Fibroblast of skin of scalp (primary cell): ENCODE results near the gene COL25A1.
"Not testable (repeated sequence)": the region's sequence is repeated elsewhere in the genome, so short reads cannot be mapped to it uniquely, and the experiment has no call there.

Experiments
- DNase-seq: peaks from one replicate; pipeline ENCODE4 v3.0.0-alpha.2; 2013

The COL25A1 gene

DNA sequence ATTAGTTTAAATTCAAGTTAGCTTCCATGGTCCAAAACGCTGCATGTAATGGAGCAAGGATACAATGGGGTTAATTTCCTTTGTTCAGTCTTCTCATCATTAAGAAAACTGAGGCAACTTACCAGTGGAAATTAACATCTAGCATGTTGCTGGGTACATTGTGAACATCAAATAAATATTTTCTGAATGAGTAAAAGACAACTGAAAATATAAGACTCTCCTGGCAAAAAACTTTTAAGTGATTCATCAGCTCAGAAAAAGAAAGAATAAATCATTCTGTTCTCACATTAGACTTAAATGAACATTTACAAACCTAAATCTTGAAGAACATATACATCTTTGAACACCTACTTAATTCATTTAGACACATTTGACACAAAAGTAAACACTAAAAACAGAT lies 401.2 kb downstream of the COL25A1 start:
- no peak for DNase-seq

DNA sequence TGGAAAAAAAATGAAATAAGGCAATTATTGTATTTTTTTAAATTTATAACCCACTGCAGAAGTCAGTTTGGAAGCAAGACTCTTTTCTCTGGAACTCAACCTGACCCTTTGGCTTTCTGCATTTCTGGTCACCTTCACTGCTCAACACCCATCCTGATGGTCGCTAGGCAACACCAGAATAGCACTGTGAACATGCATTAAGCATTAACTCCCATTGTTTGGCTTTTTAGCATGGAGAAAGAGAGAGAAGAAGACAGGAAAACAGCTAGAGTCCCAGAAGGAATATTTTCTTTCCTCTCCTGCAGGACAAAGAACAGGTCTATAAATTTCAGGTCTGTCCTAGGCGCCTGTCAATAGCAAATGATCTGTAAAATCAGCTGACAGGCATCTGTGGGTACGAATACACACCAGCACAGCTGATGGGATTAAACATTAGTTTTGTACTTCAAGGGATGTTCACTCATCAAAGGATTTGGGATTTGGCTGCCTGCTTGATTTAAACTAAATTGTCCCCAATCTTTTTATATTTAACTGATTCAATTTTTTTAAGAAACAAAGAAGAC lies 402.4 kb downstream of the COL25A1 start:
- no peak for DNase-seq

DNA sequence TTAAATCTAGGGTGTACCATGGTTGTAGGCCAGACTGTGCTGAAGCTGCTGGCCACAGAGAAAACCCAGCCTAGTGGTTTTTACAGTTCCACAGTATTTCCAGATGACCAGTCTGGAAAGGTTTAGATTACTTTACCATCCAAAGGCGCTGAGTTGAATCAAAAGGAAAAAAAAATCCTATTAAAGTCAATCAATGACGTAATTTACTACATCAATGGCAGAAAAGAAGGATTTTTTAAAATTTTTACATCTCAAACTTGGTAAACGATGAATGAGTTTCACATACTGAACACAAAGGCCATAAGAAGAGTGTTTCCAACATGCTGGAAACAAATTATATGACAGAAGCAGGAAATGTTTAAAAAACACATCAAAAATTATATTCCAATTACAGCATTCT lies 409.0 kb downstream of the COL25A1 start:
- no peak for DNase-seq

DNA sequence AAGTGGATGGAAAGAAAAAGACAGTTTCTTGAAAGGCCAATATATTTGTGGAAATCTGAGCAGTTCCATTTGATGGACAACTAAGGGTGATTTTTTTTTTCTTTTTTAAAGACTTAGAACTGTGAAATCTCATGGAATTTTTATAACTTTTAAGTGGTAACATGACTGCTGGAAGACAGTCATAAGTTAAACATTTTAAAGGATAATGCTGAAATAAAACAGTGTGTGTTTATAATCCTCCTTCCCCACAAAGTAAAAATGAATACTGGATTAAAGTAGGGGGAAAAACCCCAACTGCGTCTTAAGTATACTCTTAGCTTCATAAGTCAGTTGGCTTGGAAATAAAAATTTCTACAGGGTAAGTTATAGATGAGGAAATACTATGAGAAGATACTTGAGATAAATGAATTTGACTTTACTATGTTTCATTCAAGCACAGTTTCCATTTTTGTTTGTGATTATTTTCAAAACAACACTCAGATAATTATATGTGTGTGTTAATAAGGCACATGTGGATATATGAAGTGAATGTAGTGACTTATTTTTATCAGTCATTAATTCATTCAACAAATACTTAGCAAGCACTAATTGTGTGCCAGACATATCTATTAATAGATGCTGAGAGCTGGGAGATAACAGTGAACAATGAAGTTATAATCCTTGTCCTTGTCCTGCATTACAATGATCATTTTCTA lies 410.4 kb downstream of the COL25A1 start:
- peak; percentile 33 for DNase-seq

DNA sequence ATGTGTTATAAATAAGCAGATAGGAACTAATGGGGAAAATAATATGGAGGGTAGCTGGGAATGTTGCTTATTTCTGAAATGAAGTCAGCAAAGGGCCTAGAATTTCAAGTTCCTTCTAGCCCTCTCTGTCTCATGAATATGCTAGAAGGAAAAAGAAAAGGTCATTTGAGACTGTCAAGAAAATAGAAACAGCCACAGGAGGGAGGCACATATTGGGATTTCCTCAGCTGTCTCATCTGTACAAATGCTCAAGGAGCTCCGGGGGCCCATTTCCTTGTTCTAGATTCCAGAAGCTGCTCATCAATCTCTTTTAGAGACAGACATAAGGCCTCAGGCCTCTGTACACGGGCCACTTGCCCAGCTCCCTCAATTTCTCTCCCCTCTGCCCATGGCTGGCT lies 412.0 kb downstream of the COL25A1 start:
- DNase-seq, result peak; percentile 43

DNA sequence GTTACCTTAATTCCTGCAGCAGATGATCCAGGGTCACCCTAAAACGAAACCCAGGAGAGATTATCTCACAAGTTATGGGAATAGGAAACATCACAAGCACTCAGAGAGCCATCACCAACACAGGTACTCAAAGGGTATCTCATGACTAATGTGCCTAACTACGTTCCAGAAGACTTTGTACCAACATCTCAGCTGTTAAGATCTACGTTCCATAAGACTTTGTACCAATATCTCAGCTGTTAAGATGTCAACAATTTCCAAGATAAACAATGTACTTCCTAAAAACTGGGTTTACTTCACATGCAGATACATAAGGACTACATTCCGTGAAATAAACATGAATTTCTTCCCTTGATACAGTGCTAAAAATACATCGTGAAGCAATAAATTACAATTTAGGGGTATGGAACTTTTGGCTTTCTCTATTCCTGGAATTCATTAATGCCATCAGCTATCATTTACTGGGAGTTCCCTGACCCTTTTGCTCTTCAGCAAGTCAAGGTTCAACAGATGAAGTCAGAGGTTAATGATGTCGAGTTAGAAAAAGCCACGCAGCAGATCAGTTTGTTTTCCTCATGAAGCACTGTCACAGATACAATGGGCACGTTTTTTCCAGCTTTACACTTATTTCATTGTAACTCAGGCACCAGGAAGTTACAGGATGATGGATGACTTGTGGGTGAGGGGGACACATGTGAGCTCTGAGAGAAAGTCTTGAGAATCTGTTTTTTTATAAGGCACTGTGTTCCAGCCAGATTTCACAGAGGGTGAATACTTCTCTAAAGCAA lies 412.6 kb downstream of the COL25A1 start:
- DNase-seq, result peak; percentile 31

DNA sequence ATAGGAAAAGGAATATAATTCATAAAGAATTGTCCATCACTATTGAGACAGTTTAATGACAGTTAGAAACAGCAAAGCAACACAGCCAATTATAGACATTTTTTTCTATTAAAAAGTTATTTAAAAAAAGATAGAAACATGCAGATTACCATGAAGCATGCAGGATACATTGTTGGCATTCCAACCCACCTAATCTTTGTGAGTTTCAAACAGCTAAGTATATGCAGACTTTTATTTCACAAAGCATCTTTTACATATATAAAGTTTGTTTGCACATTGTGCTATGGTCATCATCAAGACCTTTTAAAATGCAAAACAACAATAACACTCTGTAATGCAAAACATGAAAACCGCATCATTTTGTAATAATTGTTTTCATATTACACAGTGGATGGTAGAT lies 413.7 kb downstream of the COL25A1 start:
- no peak for DNase-seq

DNA sequence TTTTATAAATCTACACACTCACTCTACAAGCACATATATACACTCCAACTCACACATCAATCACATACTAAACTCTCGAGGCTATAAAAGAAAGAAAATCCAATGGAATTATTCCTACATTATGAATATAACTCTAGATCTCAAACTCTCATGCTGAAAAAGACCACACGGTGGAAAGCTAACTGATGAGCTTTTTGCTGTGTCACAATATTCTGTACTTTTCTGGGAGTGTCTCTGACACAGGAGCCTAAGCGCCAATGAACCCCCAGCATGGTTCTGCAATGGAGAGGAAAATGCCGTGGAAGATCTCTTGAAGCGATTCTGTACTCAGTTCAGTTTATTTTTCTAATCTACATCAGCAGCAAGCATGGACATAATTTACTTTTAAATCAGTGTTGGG lies 415.4 kb downstream of the COL25A1 start:
- DNase-seq, result no peak

DNA sequence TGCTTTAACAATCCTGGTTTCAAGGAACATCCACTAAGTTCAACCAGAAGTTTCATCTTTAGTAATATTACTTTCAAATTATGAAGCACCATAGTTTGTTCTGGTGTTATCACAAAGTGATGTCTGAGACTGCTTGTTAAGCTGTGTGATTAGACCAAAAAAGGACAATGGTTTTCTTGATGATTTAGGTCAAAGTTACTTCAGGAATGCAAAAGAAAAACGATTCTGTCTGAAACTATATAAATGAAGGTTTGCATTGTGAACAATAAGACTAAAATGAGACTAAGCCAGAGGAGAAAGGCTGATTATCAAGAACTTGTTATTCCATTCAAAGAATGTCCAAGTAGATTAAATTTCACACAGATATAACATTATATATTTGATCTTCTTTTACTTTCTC lies 417.2 kb downstream of the COL25A1 start:
- DNase-seq, result peak; percentile 86

DNA sequence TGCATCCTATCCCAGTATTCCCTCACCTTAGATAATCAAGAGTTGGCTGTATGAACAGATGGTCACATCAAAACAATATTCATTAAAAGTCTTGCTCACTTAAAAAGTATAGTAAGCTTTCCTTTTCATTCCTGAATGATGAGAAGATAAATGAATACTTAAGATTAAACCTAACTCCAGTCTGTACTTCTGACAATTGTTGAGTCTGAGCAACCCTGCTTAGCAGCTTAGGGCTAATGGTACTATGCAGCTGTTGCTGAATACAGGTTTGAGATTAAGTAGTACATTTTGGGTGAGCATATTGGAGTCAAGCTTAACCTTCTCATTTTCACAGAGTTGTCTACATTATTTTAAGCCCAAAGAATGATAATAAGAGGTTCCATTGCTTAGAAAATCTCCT lies 417.9 kb downstream of the COL25A1 start:
- peak; percentile 51 for DNase-seq

DNA sequence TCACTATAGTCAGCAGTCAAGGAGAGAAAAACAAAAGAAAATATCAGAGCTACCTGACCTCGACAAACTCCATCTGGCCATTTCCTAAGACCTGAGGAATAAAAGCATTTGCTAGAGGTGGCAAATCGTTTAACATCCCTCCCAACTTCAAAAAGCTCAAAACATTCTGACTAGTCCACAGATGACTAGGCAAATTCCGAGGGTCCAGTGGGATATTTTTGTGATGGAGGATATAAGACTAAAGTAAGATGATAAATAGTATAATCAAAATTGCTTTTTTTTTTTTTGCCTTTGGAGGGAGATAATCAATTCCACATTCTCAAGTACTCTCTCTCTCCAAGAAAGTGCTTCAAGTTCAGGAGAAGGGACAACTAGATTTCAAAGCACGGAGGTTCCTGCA lies 420.5 kb downstream of the COL25A1 start:
- peak; percentile 39 for DNase-seq

DNA sequence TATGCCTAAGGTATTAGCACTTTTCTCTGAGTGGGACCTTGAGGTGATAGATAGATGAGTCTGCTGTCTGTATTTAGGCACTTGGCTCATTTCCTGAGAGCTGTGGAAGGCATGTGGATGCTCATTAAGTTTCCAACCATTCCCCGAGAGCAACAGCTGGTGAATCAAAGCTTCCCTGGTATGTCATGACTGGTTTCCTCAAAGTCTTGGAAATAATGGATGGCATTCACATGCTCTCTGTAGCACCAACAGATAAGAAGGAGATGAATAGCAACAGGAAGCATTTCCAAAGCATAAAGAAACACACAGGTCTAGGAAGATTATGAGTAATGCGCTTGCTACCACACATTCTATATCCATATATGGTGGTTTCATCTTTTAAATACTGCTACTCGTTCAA lies 421.3 kb downstream of the COL25A1 start:
- DNase-seq, result peak; percentile 92

DNA sequence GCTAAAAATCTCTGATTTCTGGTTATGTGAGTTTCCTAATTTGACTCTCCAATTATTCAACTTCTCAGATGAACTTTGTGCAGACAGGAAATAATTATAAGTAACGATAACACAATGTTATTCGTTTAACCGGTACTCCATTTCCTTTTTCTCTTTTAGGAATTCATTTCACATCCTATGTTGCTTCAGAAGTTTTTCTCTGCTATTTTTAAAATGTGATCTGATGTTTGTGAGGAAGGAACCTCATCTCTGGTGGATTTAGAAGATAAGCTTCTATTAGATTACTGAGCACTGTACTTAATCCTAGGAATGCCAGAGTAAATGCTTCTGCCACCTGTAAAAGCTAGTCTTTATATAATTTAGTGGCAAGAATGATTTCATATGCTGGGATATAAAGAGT lies 423.7 kb downstream of the COL25A1 start:
- no peak for DNase-seq

DNA sequence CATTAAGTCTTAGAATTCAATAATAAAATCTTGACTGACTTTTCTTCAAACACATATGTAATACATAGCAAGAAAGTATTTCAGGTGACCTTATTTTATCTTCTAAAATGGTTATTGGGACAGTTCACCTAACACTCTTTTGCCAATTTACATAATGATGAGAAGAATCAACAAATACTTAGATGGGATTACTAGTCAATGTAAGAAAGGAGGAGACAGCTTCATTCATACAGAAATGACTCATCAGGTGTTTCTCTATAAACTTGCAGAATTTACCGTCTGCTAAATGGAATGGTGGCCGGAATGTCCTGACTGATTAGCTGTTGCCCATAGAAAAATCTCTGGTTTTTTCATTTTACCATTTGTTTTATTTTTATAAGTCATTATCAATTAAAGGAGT lies 424.6 kb downstream of the COL25A1 start:
- no peak for DNase-seq

DNA sequence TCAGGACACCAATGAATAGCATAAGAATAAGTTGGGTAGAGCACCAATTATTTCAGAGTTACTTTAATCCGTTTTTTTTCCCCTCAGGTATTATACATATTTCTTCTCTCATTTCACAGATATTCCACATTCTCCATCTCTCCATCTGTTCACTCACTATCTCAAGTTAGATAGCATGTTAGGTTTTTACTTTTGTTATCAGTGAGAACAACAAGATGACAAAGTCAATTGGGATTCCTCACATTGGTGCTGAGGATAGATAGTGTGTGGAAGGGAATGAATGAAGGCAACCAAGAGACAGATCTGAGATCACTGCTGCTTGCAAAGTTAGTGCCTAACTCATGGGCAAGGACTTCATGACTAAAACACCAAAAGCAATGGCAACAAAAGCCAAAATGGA lies 427.7 kb downstream of the COL25A1 start:
- no peak for DNase-seq

DNA sequence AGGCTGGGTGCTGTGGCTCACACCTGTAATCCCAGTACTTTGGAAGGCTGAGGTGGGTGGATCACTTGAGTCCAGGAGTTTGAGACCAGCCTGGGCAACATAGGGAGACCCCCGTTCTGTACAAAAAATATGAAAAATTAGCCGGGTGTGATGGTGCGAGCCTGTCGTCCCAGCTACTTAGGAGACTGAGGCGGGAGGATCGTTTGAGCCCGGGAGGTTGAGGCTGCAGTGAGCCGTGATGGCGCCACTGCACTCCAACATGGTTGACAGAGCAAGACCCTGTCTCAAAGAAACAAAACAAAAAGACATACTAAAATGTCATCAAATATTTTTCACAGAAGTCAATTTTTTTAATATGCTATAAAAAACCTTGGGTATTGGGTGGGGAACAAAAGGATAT lies 432.5 kb downstream of the COL25A1 start:
- not testable (repeated sequence) for DNase-seq

DNA sequence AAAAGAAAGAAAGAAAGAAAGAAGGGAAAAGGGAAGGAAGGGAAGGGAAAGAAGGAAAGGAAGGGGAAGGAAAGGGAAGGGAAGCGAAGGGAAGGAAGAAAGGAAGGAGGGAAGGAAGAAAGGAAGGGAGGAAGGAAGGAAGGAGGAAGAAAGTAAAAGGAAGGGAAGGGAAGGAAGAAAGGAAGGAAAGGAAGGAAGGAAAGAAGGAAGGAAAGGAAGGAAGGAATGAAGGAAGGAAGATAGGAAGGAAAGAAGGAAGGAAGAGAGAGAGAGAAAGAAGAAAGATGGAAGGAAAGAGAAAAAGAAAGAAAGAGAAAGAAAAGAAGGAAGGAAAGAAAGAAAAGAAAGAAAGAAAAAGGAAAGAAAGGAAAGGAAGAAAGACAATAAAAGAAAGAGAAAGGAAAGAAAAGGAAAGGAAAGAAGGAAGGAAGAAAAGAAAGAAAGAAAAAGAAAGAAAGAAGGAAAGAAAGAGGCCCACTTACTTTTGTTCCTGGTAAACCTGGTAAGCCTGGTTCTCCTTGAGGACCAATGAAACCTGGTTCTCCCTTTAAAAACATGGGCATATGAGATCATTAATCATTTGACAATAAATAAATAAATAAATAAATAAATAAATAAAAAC lies 433.7 kb downstream of the COL25A1 start:
- no peak for DNase-seq

DNA sequence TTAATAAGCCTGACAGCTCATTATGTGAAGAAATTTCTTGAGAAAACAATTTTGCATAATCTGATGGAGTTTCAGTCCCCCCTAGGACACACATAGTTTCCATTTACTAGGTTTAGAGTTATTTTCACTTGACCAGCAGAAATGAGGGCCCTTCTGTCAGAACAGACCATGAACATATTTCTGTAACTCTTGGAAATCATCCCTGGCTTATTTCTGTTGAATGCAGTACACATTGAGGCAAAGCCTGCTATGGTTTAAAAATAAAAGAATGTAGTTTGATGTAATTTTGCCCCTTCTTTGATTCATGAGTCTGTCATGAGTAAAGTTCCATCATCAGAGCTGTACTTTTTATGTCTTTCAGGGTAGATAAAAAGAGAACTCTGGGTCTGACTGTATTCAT lies 435.0 kb downstream of the COL25A1 start:
- DNase-seq, result peak; percentile 27

DNA sequence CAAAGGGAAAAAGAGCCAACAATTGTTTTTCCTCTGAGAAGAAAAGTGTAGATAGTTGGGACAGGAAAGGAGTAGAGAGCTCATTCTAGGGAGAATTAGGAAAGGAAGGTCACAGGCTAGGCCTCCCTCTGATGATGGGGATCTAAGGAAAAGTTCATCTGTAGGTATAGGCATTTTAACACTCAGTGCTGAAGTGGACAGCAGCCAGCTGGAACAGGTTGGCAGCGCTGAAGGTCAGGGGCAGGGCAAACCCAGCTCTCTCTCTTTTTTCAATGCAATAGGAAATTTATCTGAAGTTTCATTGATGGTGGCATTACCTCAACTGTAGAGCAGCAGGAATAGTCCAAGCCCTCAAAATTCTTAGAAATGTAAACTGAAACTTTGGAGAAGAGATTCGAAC lies 441.1 kb downstream of the COL25A1 start:
- peak; percentile 29 for DNase-seq

DNA sequence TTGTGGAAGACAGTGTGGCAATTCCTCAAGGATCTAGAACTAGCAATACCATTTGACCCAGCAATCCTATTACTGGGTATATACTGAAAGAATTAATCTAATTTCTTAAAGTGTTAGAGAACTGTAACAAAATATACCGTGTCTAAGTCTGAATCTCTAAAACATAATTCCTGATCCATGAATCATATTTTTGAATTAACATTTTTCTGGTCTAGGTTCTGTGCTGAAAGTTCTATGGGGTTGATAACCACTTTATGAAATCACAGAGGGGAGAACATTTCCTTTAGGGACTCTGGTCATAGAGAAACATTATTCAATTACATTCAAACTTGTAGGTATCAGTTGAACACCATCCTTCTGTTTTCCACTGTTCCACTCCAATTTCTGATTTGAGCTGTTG lies 447.7 kb downstream of the COL25A1 start:
- DNase-seq, result peak; percentile 53

DNA sequence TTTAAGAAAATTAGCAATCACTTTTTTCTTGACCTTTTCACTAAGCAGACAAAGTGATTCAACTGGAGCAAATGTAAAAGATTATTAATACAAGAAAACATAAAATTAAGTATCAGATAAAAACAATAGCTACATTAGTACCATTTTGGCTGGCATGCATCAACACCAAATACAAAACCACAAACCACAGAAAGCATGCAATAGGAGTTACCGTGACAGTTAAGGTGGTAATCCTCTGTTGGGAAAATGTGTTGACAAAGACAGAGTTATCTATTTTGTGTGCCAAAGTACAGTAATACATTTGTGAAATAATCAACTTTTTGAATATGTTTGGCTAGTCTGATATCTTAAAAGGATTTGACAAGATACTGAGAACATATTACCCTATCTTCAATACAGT lies 449.8 kb downstream of the COL25A1 start:
- DNase-seq, result peak; percentile 7

DNA sequence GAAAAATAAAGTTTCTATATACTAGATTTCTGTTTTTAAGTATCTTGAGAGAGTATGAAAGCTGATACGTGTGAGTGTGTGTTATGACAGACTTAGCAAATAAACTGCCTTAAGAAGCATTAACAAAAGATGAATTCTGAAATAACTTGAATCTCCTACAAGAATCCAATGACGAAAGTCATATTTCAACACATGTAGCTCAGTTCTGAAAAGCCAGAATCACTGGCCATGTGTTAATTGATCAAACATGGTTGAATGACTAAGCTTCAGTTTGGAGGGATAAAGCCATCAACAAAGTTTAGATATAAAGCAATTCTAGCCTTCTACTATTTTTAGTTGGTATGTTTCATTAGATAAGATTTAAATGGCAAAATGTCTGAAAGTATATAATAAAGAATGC lies 451.1 kb downstream of the COL25A1 start:
- DNase-seq, result peak; percentile 74

DNA sequence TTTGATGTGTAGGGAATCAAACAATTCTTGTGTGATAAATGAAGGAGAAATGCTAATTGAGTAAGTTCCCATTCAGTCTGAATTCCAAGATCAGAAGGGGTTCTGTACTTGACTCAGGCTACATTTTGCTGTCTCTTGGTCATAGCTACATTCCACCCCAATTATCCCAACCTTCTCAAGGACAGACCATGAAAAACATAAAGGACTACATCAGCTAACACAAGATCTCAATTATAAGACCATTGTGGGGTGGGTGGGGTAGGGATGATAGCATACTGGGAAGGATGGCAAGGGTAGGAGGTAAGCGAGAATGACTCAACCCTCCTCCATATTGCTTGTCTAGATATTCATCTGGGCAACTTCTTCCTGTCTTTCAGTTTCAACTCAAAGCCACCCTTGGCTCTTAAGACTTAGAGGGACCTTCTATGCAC lies 452.2 kb downstream of the COL25A1 start:
- DNase-seq, result peak; percentile 90
